Hepatocyte (in vitro differentiated cells): ENCODE results near the gene EXOC2.

ENCODE experiments used
- EZH2 ChIP-seq: fragments of 200-600 bp; sonication (generic); IDR thresholded peaks from 2 replicates; pipeline ENCODE4 v1.6.1; 2016; ENCODE audit warnings: antibody characterized with exemption, mild to moderate bottlenecking, borderline replicate concordance
- TF ChIP-seq, protein P1 (sequence below): fragments of 200-600 bp; sonication (generic); IDR thresholded peaks from 2 replicates; pipeline ENCODE4 v1.5.1; 2016; ENCODE audit warnings: antibody characterized with exemption, mild to moderate bottlenecking; ENCODE audit not compliant: poor library complexity

DNA sequence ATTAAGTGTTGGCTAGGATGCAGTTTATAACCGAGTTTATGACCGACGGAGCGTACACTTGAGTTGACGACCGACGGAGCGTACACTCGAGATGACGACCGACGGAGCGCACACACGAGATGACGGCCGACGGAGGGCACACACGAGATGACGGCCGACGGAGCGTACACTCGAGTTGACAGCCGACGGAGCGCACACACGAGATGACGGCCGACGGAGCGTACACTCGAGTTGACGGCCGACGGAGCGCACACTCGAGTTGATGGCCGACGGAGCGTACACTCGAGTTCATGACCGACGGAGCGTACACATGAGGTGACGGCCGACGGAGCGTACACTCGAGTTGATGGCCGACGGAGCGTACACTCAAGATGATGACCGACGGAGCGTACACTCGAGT lies 155.8 kb downstream of the EXOC2 start:
- TF ChIP-seq, protein P1, sequence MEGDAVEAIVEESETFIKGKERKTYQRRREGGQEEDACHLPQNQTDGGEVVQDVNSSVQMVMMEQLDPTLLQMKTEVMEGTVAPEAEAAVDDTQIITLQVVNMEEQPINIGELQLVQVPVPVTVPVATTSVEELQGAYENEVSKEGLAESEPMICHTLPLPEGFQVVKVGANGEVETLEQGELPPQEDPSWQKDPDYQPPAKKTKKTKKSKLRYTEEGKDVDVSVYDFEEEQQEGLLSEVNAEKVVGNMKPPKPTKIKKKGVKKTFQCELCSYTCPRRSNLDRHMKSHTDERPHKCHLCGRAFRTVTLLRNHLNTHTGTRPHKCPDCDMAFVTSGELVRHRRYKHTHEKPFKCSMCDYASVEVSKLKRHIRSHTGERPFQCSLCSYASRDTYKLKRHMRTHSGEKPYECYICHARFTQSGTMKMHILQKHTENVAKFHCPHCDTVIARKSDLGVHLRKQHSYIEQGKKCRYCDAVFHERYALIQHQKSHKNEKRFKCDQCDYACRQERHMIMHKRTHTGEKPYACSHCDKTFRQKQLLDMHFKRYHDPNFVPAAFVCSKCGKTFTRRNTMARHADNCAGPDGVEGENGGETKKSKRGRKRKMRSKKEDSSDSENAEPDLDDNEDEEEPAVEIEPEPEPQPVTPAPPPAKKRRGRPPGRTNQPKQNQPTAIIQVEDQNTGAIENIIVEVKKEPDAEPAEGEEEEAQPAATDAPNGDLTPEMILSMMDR, result no peak
- TF ChIP-seq EZH2, result no peak
